HUES64 (cell line): ENCODE measurements around the gene METTL22.

Experiments used
- H3K27ac ChIP-seq: 2 replicates; pipeline ENCODE4 v1.7.0; 2013; ENCODE audit warnings: low read depth, low read length, inconsistent platforms
- H3K27me3 ChIP-seq: 2 replicates; pipeline ENCODE4 v1.6.1; 2013; ENCODE audit warnings: mild to moderate bottlenecking, low read length; ENCODE audit not compliant: insufficient read depth
- H3K36me3 ChIP-seq: 2 replicates; pipeline ENCODE4 v1.6.1; 2013; ENCODE audit warnings: mild to moderate bottlenecking, low read length; ENCODE audit not compliant: insufficient read depth
- H3K4me1 ChIP-seq: 2 replicates; pipeline ENCODE4 v1.6.1; 2013; ENCODE audit warnings: mild to moderate bottlenecking, low read length, moderate library complexity; ENCODE audit not compliant: insufficient read depth
- H3K4me3 ChIP-seq: 2 replicates; pipeline ENCODE4 v1.5.1; 2013; ENCODE audit warnings: mild to moderate bottlenecking, low read length, moderate library complexity
- H3K9ac ChIP-seq: 2 replicates; pipeline ENCODE4 v1.6.1; 2013; ENCODE audit warnings: mild to moderate bottlenecking, low read depth, low read length
- H3K9me3 ChIP-seq: 2 replicates; pipeline ENCODE4 v1.6.1; 2013; ENCODE audit warnings: low read depth, low read length; ENCODE audit not compliant: insufficient read depth
- WGBS: fragments of 150-250, 120-280 bp; methylation state at CpG from one replicate; pipeline ENCODE4 v1.1.7; 2013; ENCODE audit warnings: missing lambda C conversion rate; 5-methylcytosine and 5-hydroxymethylcytosine counted together

METTL22 gene

GRCh38 chr16:8670014-8670560 is 48.6 kb downstream of the METTL22 start:
- Histone ChIP-seq H3K9me3 (no peaks in the 10 kb centered on the region), H3K4me1 (peaks cover 12% of the 10 kb centered on the region), H3K27me3 (peaks cover 26% of the 10 kb centered on the region), H3K4me3 (no peak overlapping the region), H3K36me3 (no peaks in the 10 kb centered on the region), H3K27ac (no peak overlapping the region), H3K9ac (no peak overlapping the region)
- WGBS: 57% methylated on average over 1 of the region's 1 CpG

DNA sequence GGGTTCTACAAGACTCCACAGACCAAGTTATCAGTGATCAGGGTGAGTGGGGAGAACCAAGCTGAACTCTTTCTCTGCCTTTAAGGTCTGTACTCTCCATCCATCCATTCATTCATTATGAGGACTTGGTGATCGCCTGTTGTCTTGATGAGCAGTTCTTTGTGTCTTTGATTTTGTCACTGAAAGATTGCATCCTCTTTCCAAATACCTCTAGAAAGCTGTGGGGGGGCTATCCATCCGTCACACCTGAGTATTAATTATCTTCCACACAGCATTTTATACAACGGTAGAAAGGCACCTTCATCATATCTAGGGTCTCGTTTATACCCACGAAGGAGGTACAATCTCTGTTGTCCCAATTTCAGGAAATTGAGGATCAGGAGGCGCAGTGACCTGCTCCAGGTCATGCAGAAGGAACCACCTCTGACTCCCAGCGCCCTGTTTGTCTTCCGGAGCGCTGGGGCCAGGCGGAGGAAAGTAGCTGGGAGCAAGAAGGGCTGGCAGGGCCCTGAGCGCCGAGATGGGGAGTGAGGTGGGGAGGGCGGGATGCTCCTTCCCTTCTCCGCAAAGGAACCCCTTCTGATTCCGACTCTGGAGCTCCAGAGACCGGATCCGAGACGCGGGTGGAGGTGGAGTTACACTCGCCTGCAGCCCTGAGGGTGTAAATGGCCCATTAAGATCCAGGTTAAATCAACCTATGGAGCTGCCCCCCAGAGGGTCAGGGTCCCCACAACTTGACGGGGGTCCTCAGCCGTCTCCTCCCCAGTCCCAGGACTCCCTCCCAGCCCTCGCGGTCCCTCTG is 52.3 kb downstream of the METTL22 start:
- H3K36me3 ChIP-seq: no peaks in the 10 kb centered on the region
- WGBS: 15% methylated on average over 24 of the region's 24 CpGs
- H3K27me3 ChIP-seq: peaks cover 43% of the 10 kb centered on the region
- no peak overlapping the region for H3K27ac ChIP-seq
- peaks cover 4% of the 10 kb centered on the region; the same call in 1 of the 2 replicates for H3K4me1 ChIP-seq
- H3K9me3 ChIP-seq: no peaks in the 10 kb centered on the region
- peak overlapping the region; percentile 66 for H3K9ac ChIP-seq
- H3K4me3 ChIP-seq: peak overlapping the region; percentile 93

DNA sequence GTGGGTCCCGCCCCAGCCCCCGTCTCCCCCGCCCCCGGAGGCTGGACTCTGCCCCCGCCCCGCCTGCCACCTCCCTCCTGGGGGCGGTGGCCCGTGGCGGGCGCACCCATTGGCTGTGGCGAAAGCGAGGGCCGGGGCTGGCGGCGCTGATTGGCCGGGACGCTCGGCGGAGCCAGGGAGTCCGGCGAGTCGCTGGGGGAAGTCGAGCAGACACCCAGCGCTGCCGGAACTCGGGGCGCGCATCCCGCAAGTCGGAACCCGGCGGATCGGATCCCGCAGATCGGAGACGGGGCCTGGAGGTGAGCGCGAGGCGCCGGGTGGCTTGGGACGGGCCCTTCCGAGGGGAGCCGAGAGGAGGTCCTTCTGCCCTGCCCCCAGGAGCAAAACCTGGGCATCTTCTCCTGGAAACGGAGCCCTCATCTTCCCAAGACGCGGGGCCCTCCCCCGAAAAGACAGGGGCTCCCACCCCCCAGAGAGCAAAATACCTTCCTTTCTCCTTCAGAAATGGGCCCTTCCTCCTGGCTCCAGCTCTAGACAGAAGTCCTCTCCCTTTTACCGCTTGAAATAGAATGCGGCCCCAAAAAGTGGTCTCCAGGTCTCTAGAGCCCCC is 53.0 kb downstream of the METTL22 start, which contains the start of gene ABAT:
Gene ABAT, plus strand, starts transcription at position 205 of the 610 bp plus-strand sequence. CDS start 61,123 bp downstream, outside the sequence.
- no peaks in the 10 kb centered on the region for H3K9me3 ChIP-seq
- no peak within 1 kb of the TSS for H3K27ac ChIP-seq
- peaks cover 4% of the 10 kb centered on the region; the same call in 1 of the 2 replicates for H3K4me1 ChIP-seq
- H3K9ac ChIP-seq: peak within 1 kb of the TSS; percentile 66
- H3K36me3 ChIP-seq: no peaks in the 10 kb centered on the region
- peak within 1 kb of the TSS; percentile 93 for H3K4me3 ChIP-seq
- 2% methylated on average over 47 of the region's 49 CpGs for WGBS
- H3K27me3 ChIP-seq: peaks cover 43% of the 10 kb centered on the region

DNA sequence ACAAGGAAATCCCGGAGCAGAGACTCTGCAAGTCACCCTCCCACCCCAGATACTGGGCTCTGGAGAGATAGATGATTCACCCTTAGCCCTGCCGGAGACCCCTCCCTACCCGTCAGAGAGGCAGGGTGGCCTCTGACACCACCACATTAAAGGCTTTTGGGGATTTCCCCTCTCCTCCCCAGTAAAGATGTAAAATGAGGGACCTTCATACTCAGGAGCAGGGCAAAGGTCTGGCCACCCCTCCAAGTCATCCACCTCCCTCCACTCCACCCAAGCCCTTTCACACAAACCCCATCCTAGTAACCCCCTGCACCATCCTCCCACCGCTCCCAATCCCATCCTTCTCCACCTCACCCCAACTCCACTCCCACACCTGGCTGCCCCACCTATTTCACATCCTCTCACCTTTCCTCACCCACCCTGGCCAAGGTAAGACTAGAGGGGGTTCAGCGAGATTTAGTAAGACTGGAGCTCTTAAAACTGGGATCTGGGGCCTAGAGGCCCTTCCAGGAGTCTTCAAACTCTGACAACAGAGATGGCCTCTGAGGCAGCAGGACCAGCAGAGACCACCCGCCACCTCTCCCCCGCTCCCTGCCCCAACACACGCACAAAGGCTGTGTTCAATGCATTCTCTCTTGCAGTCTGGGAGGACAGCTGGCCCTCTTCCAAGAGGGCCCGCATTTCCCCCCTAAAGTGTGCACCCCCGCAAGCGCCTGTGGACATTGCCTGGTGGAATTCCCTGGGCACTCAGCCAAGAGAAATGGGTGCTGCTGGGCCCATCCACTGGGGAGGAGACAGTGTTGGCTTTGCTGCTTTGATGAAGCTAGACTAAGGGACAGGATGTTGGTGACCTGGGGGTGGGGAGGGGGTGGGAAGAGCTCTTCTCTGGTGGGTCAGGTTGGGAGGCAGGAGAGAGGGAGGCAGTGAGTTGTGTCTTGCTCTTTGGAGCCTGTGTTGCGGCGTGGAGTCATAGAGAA is 54.0 kb downstream of the METTL22 start:
- H3K27ac ChIP-seq: no peak overlapping the region
- WGBS: 68% methylated on average over 13 of the region's 13 CpGs
- peaks cover 43% of the 10 kb centered on the region for H3K27me3 ChIP-seq
- H3K9me3 ChIP-seq: no peaks in the 10 kb centered on the region
- no peak overlapping the region for H3K9ac ChIP-seq
- peak overlapping the region; percentile 93 for H3K4me3 ChIP-seq
- H3K36me3 ChIP-seq: no peaks in the 10 kb centered on the region
- H3K4me1 ChIP-seq: peaks cover 4% of the 10 kb centered on the region; the same call in 1 of the 2 replicates

GRCh38 chr16:8676160-8676547 is 54.7 kb downstream of the METTL22 start:
- 90% methylated on average over 5 of the region's 5 CpGs for WGBS
- H3K36me3 ChIP-seq: no peaks in the 10 kb centered on the region
- H3K4me3 ChIP-seq: no peak overlapping the region
- no peaks in the 10 kb centered on the region for H3K9me3 ChIP-seq
- H3K4me1 ChIP-seq: peaks cover 4% of the 10 kb centered on the region; the same call in 1 of the 2 replicates
- peaks cover 43% of the 10 kb centered on the region for H3K27me3 ChIP-seq
- no peak overlapping the region for H3K9ac ChIP-seq
- no peak overlapping the region for H3K27ac ChIP-seq

DNA sequence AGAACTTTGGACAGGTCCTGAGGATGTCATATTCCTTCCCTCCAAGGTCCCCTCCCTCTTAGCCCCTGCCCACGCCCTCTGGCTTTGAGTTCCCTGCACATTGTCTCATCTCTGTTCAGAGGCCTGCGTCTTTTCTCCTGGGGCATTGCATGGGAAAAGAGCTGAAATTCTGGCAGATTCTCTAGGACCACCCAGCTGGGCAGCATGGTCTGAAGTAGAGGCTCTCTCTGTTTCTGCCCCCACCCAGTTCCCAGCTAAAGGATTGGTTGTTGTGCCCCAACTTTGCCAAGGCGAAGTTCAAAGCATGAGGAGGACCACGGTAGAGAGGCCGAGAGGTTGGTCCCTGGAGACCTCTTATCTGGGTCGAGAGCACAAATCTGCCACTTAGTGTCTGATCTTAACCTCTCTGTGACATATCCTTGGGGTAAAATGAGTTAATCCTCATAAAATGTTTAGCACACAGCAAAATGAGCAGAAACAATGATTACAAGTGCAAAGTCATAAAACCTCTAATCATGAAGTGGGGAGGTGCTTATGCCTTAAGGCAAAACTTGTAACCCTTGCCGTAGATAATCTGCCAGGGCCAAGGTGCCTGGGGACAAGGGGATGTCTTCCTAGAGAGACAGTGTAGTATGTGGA is 55.4 kb downstream of the METTL22 start:
- Histone ChIP-seq H3K27ac (no peak overlapping the region), H3K9ac (no peak overlapping the region), H3K4me1 (peaks cover 4% of the 10 kb centered on the region; the same call in 1 of the 2 replicates), H3K9me3 (no peaks in the 10 kb centered on the region), H3K27me3 (peaks cover 43% of the 10 kb centered on the region), H3K4me3 (no peak overlapping the region), H3K36me3 (no peaks in the 10 kb centered on the region)
- WGBS: 86% methylated on average over 7 of the region's 7 CpGs

- Histone ChIP-seq H3K9ac (no peak overlapping the region), H3K4me3 (no peak overlapping the region), H3K27me3 (peaks cover 40% of the 10 kb centered on the region), H3K27ac (no peak overlapping the region), H3K36me3 (no peaks in the 10 kb centered on the region), H3K9me3 (no peaks in the 10 kb centered on the region), H3K4me1 (peaks cover 4% of the 10 kb centered on the region; the same call in 1 of the 2 replicates)
- 86% methylated on average over 4 of the region's 5 CpGs for WGBS
These were observed 56.0 kb downstream of the METTL22 start for GRCh38 chr16:8677481-8677880.

DNA sequence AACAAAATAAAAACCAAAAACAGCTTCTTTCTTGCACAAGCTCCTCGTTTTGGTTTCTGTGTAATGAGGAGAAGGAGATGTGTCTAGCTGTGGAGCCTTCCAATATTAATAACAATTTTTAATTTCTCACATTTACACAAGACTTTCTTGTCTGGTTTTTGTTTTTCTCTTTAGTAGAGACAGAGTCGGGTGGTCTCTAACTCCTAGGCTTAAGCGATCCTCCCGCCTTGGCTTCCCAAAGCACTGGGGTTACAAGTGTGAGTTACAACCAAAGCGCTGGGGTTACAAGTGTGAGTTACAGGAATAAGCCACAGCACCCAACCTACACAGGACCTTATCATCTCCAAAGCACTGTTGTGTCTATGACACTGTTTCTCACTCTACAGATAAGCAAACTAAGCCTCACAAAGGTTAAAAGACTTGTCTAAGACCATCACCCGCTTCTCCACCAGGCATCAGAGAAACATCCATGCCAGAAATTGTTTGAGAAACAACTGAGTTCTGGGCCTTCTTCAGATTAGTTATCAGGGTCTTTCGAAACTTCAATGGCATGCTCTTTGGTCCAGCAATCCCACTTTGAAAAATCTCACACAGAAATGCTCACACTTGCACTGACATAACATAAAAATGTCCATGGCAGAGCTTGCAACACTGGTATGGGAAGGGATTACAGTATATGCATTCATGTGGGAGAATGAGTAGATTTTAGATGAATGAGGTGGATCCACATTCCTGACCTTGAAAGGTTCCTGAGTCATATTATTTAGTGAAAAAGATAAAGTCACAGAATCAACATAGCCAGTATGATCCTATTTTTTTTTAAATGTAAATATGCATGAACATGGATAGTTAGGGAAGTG is 56.8 kb downstream of the METTL22 start:
- peaks cover 32% of the 10 kb centered on the region for H3K27me3 ChIP-seq
- WGBS: 94% methylated on average over 6 of the region's 7 CpGs
- no peak overlapping the region for H3K4me3 ChIP-seq
- no peaks in the 10 kb centered on the region for H3K36me3 ChIP-seq
- H3K9ac ChIP-seq: no peak overlapping the region
- H3K9me3 ChIP-seq: no peaks in the 10 kb centered on the region
- no peak overlapping the region for H3K27ac ChIP-seq
- peaks cover 4% of the 10 kb centered on the region; the same call in 1 of the 2 replicates for H3K4me1 ChIP-seq

GRCh38 chr16:8679151-8679550 is 57.7 kb downstream of the METTL22 start:
- Histone ChIP-seq H3K4me1 (no peaks in the 10 kb centered on the region), H3K27me3 (peaks cover 24% of the 10 kb centered on the region), H3K27ac (no peak overlapping the region), H3K36me3 (no peaks in the 10 kb centered on the region), H3K4me3 (no peak overlapping the region), H3K9me3 (no peaks in the 10 kb centered on the region), H3K9ac (no peak overlapping the region)
- WGBS: 85% methylated on average over 2 of the region's 2 CpGs
